ENCODE results near the gene C1orf174.

GRCh38 chr1:3926956-3927355 is 26.9 kb upstream of the C1orf174 start:
- TF ChIP-seq POLR2A (IDR thresholded peaks at IDR 0.05; ENCODE audit: low read depth, low read length) = no peak
- TF ChIP-seq CTCF (conservative IDR thresholded peaks at IDR 0.05; ENCODE audit: low read depth, low read length) = no peak
- no peak for TF ChIP-seq MAZ (IDR thresholded peaks at IDR 0.05; ENCODE audit: borderline replicate concordance, low read depth, low read length)
- TF ChIP-seq ELK1 (IDR thresholded peaks at IDR 0.05; ENCODE audit: borderline replicate concordance, low read depth, low read length) = no peak
- TF ChIP-seq RAD21 (IDR thresholded peaks at IDR 0.05; ENCODE audit: low read length) = no peak

Data from IMR-90 (cell line).